Loucy (cell line): ENCODE data around the gene MKI67.
A peak's percentile ranks its signal among the peaks of the same experiment; 100 is the strongest.

Source experiments
- H2AFZ ChIP-seq: fragments of 200-600 bp; sonication (generic); 2 replicates; pipeline ENCODE4 v1.6.0; 2016; ENCODE audit warnings: antibody characterized with exemption, mild to moderate bottlenecking, low read length, moderate library complexity
- H3F3A ChIP-seq: fragments of 200-600 bp; 2 replicates; pipeline ENCODE4 v1.6.0; 2016; ENCODE audit warnings: antibody characterized with exemption, low read depth, mild to moderate bottlenecking
- H3K27me3 ChIP-seq: fragments of 200-600 bp; sonication (generic); 2 replicates; pipeline ENCODE4 v1.6.1; 2014; ENCODE audit warnings: low read length, mild to moderate bottlenecking; ENCODE audit not compliant: insufficient read depth, poor library complexity, severe bottlenecking
- H3K36me3 ChIP-seq: fragments of 200-600 bp; sonication (generic); 2 replicates; pipeline ENCODE4 v1.6.1; 2016; ENCODE audit warnings: low read length; ENCODE audit not compliant: insufficient read depth
- H3K4me1 ChIP-seq: fragments of 200-600 bp; sonication (generic); 2 replicates; pipeline ENCODE4 v1.5.1; 2014; ENCODE audit warnings: low read length, mild to moderate bottlenecking; ENCODE audit not compliant: insufficient read depth, poor library complexity, severe bottlenecking
- H3K4me2 ChIP-seq: fragments of 200-600 bp; sonication (generic); 2 replicates; pipeline ENCODE4 v1.6.0; 2014; ENCODE audit warnings: antibody characterized with exemption, low read length, low read depth, mild to moderate bottlenecking; ENCODE audit not compliant: poor library complexity, severe bottlenecking
- H3K4me3 ChIP-seq: fragments of 200-600 bp; sonication (generic); 2 replicates; pipeline ENCODE4 v1.5.1; 2014; ENCODE audit warnings: low read length, mild to moderate bottlenecking, mixed read lengths; ENCODE audit not compliant: poor library complexity, severe bottlenecking
- H3K79me2 ChIP-seq: fragments of 200-600 bp; sonication (generic); 2 replicates; pipeline ENCODE4 v1.6.1; 2014; ENCODE audit warnings: low read length; ENCODE audit not compliant: insufficient read depth
- H3K9ac ChIP-seq: fragments of 200-600 bp; sonication (generic); 2 replicates; pipeline ENCODE4 v1.6.0; 2014; ENCODE audit warnings: mild to moderate bottlenecking, low read depth, low read length, moderate library complexity; ENCODE audit not compliant: poor library complexity, severe bottlenecking
- H3K9me2 ChIP-seq: fragments of 200-600 bp; sonication (generic); replicated peaks from 2 replicates; pipeline ENCODE4 v1.6.1; 2016; ENCODE audit warnings: low read depth, low read length, mixed read lengths
- H3K9me3 ChIP-seq: fragments of 200-600 bp; sonication (generic); 2 replicates; pipeline ENCODE4 v1.6.1; 2014; ENCODE audit warnings: mild to moderate bottlenecking, antibody characterized with exemption, low read length, low read depth; ENCODE audit not compliant: insufficient read depth
- H4K20me1 ChIP-seq: fragments of 200-600 bp; sonication (generic); 2 replicates; pipeline ENCODE4 v1.6.0; 2014; ENCODE audit warnings: antibody characterized with exemption, low read length, mild to moderate bottlenecking; ENCODE audit not compliant: insufficient read depth, poor library complexity, severe bottlenecking
- CTCF ChIP-seq: fragments of 200-600 bp; sonication (generic); conservative IDR thresholded peaks from 2 replicates; pipeline ENCODE4 v1.5.1; 2014; ENCODE audit warnings: mild to moderate bottlenecking, antibody characterized with exemption, low read length
- EZH2phosphoT487 ChIP-seq: fragments of 200-600 bp; IDR thresholded peaks from 2 replicates; pipeline ENCODE4 v1.6.1; 2018; ENCODE audit warnings: antibody characterized with exemption, mild to moderate bottlenecking, moderate library complexity, borderline replicate concordance

Gene MKI67

DNA sequence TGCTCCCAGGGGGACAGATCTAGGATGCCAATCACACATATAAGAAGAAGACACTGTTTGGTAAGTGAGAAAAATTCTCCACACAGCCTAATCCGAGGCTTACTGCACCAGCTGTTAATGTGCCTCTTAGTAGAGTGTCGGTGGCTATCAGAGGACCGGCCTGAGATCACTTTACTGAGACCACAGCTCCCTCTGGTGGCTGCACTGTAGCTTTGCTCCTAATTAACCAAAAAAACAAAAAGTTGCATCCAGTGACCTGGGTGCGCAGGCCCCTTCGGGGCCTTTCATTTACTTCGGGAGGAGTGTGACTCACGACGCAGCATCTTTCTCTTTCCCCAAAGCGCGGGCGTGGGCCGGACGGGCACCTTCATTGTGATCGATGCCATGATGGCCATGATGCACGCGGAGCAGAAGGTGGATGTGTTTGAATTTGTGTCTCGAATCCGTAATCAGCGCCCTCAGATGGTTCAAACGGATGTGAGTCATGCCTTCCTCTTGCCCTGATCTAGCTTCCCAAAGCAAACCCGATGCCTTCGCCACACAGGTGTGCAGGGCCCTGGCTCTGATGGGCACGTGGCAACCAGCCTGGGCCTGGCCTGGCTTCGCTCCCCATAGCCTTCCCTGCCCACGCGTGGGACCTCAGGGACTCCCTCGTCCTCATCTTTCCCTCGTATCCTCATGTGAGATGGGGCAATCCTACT is 56.7 kb downstream of the MKI67 start:
- H3K9ac ChIP-seq = no peak overlapping the region
- H3K36me3 ChIP-seq = peaks cover 60% of the 10 kb centered on the region; the same call in 1 of the 2 replicates
- no peaks in the 10 kb centered on the region for H3K79me2 ChIP-seq
- no peak overlapping the region for H3K4me3 ChIP-seq
- TF ChIP-seq CTCF = peak; percentile 83
- TF ChIP-seq EZH2phosphoT487 = no peak
- H3K9me3 ChIP-seq = no peaks in the 10 kb centered on the region
- H2AFZ ChIP-seq = no peak overlapping the region
- H3K4me2 ChIP-seq = no peak overlapping the region
- H3K27me3 ChIP-seq = no peaks in the 10 kb centered on the region
- peaks cover 33% of the 10 kb centered on the region for H3K4me1 ChIP-seq
- peaks cover 4% of the 10 kb centered on the region; the same call in 1 of the 2 replicates for H3F3A ChIP-seq
- no peaks in the 10 kb centered on the region for H3K9me2 ChIP-seq
- peaks cover 3% of the 10 kb centered on the region for H4K20me1 ChIP-seq

GRCh38 chr10:128068398-128069285 is 57.6 kb downstream of the MKI67 start:
- Histone ChIP-seq H3K9me2 (no peaks in the 10 kb centered on the region), H3K79me2 (no peaks in the 10 kb centered on the region), H3K4me3 (no peak overlapping the region), H4K20me1 (peaks cover 2% of the 10 kb centered on the region), H3K4me2 (no peak overlapping the region), H3F3A (peaks cover 4% of the 10 kb centered on the region), H3K9ac (no peak overlapping the region), H3K9me3 (no peaks in the 10 kb centered on the region), H3K4me1 (peaks cover 33% of the 10 kb centered on the region), H3K27me3 (no peaks in the 10 kb centered on the region), H3K36me3 (peaks cover 60% of the 10 kb centered on the region; the same call in 1 of the 2 replicates), H2AFZ (no peak overlapping the region)
- TF ChIP-seq CTCF (no peak), EZH2phosphoT487 (no peak)

DNA sequence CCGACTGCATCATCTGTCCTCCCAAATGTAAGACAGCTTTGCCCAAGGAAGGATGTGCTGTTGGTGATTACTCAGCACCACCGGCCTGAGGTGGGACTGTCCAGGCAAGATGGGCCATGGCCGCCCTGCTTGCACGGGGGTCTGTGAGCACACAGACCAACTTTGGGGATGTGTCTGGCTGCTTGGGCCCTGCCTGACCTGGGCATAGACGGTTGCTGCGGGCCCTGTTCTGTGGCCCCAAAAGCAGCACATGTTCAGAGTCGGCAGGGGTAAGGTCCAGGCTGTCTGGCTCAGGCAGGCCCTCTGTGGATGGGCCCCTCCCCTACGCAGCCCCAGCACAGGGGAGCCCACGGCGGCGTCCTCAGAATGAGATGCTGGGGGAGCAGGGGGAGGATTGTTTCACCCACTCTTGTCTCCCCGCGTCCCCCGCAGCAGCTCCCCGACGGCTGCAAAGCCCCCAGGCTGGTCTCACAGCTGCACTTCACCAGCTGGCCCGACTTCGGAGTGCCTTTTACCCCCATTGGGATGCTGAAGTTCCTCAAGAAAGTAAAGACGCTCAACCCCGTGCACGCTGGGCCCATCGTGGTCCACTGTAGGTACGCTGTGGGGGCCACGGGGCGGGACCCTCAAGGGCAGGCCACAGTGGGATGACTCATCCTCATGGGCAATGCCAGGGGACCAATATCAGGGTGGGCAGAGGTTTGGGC is 58.4 kb downstream of the MKI67 start:
- H3K4me3 ChIP-seq = no peak overlapping the region
- TF ChIP-seq EZH2phosphoT487 (no peak), CTCF (no peak)
- H3K79me2 ChIP-seq = no peaks in the 10 kb centered on the region
- H3K4me1 ChIP-seq = peaks cover 32% of the 10 kb centered on the region
- H3F3A ChIP-seq = peaks cover 7% of the 10 kb centered on the region
- H3K36me3 ChIP-seq = peaks cover 53% of the 10 kb centered on the region; the same call in 1 of the 2 replicates
- no peaks in the 10 kb centered on the region for H3K9me2 ChIP-seq
- H3K9me3 ChIP-seq = no peaks in the 10 kb centered on the region
- no peaks in the 10 kb centered on the region for H3K27me3 ChIP-seq
- no peak overlapping the region for H3K9ac ChIP-seq
- no peak overlapping the region for H2AFZ ChIP-seq
- H4K20me1 ChIP-seq = no peaks in the 10 kb centered on the region
- H3K4me2 ChIP-seq = no peak overlapping the region
